Melanocyte of skin (primary cell): Measurements from ENCODE around the gene VPS41. TPM values are rescaled to one million over a fixed set of nuclear protein-coding genes. Genes with fewer than 3 reads are reported as not detected.

Experiments used
- total RNA-seq, 2 donors: library from RNA; depleted of rRNA; stranded (reverse); fragments of >200 nt; gene quantifications; 2 replicates each; pipeline ENCODE4 v1.2.3, GENCODE V29; 2012

The VPS41 gene
- total RNA-seq: 10 to 100 TPM; 47.8 to 53.9 TPM

DNA sequence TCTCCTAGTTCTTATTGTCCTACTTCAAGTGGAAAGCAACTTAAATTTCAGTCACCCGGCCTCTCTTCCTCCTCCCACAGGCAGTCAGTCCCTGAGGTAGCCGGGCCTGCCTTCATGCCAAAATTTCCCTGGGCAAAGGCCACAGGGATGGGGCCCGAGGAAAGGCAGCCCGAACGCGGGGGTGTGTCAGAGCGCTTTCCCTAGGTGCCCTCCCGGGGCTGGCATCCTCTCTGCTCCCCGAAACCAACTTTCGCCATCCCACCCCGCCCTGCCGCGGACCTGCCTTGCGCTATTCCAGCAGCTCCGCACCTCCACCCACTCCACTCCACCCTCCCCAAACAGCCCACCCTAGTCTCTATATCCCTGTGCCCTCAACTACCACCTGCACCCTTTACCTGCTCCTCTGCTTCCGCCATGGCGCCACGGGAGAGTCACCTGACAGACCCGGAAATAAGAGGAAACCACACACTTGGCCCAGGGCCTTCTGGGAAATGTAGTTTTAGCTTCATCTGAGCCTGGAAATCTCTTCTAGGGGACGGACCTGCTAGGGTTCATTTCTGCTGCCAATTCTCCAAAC lies at the start of gene VPS41:
VPS41 (minus strand) TSS at position 433 of the 577 bp plus-strand sequence; CDS start at position 416, 17 bp downstream.

Other genes starting within 250 kb of the VPS41 start
- gene POU6F2, start 68.7 kb upstream of the VPS41 start, total RNA-seq: not detected